Stimulated activated CD8-positive, alpha-beta memory T cell treated with anti-CD3 and anti-CD28 coated beads, Interleukin-4, amount 100 ng/mL, for 24 hours (primary cell): ENCODE measurements around the gene STAU1.
"Not testable (repeated sequence)": the region's sequence is repeated elsewhere in the genome, so short reads cannot be mapped to it uniquely, and the experiment has no call there.

ENCODE experiments used
- DNase-seq: peaks from one replicate; pipeline ENCODE4 v3.0.0-alpha.2; 2020; ENCODE audit warnings: low read depth

Gene STAU1

GRCh38 chr20:49203746-49204145 is 15.6 kb upstream of the STAU1 start:
- DNase-seq = no peak

DNA sequence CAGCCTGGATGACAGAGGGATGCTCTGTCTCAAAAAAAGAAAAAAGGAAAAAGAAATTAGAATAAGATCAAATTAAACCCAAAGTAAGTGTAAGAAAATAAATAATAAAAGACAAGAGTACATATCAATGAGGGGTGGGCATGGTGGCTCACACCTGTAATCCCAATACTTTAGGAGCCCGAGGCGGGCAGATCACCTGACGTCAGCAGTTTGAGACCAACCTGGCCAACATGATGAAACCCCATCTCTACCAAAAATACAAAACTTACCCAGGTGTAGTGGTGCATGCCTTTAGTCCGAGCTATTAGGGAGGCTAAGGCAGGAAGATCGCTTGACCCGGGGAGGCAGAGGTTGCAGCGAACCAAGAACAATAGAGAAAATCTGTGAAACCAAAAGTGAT is 14.9 kb upstream of the STAU1 start:
- DNase-seq = no peak

- no peak for DNase-seq
These were observed 11.7 kb upstream of the STAU1 start for GRCh38 chr20:49199729-49200293.

GRCh38 chr20:49192944-49193518 is 4.9 kb upstream of the STAU1 start:
- not testable (repeated sequence) for DNase-seq

GRCh38 chr20:49187330-49187850 is 744 bp downstream of the STAU1 start:
- no peak for DNase-seq

- DNase-seq = peak; percentile 46
These were observed 1.4 kb downstream of the STAU1 start for GRCh38 chr20:49186535-49187329.

DNA sequence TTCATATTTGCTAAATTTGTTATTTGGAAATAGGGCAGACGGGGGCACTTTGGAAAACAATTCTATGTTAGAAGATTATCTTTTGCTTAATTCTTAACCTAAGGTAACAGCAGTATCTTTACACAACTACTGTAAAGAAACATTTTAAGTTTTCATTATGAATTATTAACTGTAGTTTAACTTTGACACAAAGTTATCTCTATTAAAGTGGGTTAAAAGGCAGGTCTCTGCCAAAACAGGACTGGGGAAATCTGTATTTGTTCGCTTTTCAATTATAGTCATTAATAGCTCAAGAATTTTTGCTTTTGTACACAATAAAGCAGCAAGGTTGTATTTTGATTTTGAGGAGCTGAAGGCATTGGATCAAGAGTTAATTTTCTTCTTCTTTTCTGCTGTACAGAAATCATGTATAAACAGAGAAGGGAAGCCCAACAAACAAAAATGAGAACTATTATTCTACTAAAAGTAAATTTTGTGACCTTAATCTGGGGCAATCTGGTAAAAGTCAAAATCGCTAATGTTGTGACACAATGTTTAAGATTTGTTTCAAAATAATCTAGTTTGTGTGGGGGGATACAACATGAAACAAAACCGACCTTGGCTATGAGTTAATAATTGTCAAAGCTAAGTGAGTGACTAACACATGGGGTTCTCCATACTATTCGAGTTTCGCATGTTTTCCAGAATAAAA is 2.9 kb downstream of the STAU1 start:
- no peak for DNase-seq

DNA sequence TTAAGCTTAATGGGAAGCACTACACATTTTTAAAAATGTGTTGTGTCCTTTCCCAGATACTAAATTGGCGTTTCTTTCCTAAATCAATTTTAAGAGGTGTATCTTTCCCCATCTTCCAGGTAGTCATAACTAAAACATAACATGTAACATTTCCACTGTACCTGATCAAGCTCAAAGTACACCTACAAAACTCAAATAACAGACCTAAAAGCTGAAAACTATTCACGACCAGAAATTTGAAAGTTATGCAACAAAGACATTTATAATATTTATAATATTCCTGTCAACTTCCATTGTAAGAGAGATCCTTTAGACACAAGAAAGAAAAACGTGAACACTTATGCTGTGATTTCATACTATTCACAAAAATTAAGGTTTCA is 3.5 kb downstream of the STAU1 start:
- DNase-seq = no peak

DNA sequence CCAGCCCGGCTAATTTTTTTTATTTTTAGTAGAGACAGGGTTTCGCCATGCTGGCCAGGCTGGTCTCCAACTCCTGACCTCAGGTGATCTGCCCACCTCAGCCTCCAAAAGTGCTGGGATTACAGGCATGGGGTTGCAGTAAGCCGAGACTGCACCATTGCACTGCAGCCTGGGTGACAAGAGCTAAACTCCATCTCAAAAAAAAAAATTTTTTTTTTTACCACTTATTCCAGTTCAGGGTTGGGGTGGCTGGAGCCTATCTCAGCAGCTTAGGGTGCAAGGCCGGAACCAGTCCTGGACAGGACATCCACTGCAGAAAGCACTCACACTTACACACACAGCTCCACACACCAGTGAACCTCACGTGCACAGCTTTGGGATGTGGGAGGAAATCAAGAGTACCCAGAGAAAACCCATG is 4.0 kb downstream of the STAU1 start:
- DNase-seq = not testable (repeated sequence)

GRCh38 chr20:49183444-49183843 is 4.7 kb downstream of the STAU1 start:
- no peak for DNase-seq

DNA sequence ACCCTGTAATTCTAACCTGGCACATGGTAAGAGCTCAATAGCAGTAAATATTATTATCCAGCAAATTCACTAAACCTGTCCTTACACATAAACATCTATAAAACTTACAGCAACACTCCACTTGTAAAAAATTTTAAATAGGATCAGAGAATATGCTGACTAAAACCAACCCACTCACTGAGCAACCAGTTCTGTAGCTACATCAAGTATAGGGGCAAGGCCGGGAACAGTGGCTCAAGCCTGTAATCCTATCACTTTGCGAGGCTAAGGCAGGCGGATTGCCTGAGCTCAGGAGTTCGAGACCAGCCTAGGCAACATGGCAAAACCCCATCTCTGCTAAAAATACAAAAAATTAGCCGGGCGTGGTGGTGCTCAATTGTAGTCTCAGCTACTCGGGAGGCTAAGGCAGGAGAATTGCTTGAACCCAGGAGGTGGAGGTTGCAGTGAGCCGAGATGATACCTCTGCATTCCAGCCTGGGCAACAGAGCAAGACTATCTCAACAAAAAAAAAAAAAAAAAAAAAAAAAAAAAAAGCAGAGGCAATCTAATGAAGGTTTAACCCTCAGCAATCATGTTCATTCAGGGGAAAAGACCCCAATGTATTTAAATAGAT is 6.8 kb downstream of the STAU1 start:
- DNase-seq = no peak

- no peak for DNase-seq
These were observed 8.5 kb downstream of the STAU1 start for GRCh38 chr20:49179368-49180277.

GRCh38 chr20:49174183-49174582 is 14.0 kb downstream of the STAU1 start:
- DNase-seq = no peak

DNA sequence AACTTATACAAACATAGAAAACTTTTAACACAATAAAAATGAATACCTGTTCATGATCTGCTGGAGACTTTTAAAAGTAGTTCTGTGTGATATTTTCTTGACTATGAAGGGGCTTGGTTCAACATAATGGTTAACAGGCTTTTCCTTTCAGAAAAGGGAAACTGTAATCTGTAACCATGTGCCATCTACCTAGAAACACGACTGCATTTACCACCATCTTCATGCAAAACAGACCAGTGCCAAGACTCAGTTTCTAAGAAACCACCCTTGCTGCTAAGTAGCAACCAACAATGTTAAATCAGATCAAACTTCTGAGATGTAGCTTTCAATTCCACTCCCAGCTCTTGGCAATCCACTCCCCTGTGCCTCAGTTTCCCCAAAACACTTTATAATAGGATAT is 15.7 kb downstream of the STAU1 start:
- no peak for DNase-seq

- DNase-seq = no peak
These were observed 16.2 kb downstream of the STAU1 start for GRCh38 chr20:49171909-49172308.

DNA sequence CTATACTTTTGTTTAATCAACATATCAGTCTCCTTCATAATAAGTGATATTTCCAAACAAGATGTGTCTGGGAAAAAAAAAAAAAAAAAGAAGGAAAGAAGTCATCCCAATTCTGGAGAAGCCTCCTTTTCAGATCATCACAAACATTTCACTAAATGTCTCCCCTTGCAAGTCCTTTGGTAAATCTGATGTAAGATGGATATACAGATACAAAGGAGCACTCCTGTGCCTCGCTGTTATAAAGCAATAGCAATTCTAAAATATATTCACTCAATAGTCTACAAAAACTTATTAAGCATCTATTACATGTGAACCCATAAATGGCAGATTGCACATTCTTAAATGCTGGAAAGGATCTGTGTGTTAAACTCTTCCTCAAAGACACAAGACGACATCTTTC is 17.4 kb downstream of the STAU1 start:
- DNase-seq = no peak

DNA sequence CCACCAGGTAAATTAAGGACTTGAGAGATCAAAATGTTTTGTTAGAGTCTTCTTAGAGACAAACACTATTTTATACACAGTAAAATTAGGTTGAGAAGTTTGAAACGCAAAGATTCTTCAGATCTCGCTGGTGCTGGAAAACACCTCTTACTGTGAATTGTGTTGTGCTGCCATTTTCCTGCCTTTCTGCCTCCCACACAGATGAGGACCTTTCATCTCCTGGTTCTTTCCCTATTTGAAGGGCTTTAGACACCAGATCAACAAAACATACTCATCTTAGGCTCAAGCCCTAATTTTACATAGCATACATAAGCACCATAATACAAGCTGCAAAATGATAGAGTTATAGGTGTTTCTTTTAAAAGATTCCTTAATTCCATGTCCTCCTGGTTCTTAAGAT is 18.6 kb downstream of the STAU1 start:
- no peak for DNase-seq

GRCh38 chr20:49168864-49169263 is 19.3 kb downstream of the STAU1 start:
- not testable (repeated sequence) for DNase-seq

DNA sequence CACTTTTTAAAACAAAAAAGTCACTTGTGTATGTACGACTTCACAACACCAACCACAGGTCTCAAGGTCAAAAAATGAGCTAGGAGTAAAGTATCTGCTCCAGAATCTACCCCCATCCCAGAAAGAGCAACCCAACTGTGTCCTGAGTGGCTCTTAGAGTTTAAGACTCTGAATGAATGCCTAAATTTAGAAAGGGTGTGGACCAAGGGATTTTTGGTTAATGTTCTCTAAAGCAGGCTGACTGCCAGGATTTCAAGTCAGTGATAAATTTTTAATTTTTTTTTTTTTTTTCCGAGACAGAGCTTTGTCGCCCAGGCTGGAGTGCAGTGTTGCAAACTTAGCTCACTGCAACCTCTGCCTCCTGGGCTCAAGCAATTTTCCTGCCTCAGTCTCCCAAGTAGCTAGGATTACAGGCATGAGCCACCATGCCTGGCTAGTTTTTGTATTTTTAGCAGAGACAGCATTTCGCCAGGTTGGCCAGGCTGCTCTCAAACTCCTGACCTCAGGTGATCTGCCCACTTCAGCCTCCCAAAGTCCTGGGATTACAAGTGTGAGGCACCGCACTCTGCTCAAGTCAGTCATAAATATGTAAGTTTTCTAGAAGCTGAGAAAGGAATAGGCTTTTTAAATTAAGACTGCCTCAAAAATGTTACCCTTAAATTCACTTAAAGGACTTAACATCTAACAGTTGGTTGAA is 20.2 kb downstream of the STAU1 start:
- no peak for DNase-seq
